Measurements from ENCODE around the gene KIF2A.

Gene KIF2A

GRCh38 chr5:62330302-62330701 is 24.3 kb downstream of the KIF2A start:
- Histone ChIP-seq H3K4me3 (ENCODE audit: low read depth, low read length) (no peak overlapping the region), H3K27ac (ENCODE audit: extremely low read depth, low read depth, low read length) (no peak overlapping the region), H3K9me3 (ENCODE audit: control insufficient read depth, insufficient read depth, low read depth, low read length) (no peaks in the 10 kb centered on the region), H3K36me3 (ENCODE audit: control insufficient read depth in 2 of 2, insufficient read depth in 1 of 2, low read length in 2 of 2) (peaks cover 0 to 8% of the 10 kb centered on the region in 2 experiments; a peak in 1 of 3 replicates), H3K4me1 (ENCODE audit: control insufficient read depth, insufficient read depth, low read length) (peaks cover 3% of the 10 kb centered on the region)
- ChIA-PET POLR2A (no interaction called here), CTCF (no interaction called here)
- TF ChIP-seq ZNF660 (tag by site-specific recombination; IDR thresholded peaks at IDR 0.05) (no peak), PRDM1 (tag by site-specific recombination; IDR thresholded peaks at IDR 0.05) (peak; percentile 50; the same call in 1 of the 2 replicates)

- CTCF ChIA-PET: interaction anchor here (0.7 kb wide), 1 partner anchor 73 kb away, joined by 3 read pairs; no protein-coding TSS in a partner anchor
Measured at GRCh38 chr5:62331921-62332320, 25.9 kb downstream of the KIF2A start.

GRCh38 chr5:62333250-62333794 is 27.3 kb downstream of the KIF2A start:
- TF ChIP-seq ZNF221 (tag by site-specific recombination; IDR thresholded peaks at IDR 0.05; ENCODE audit: borderline replicate concordance) (no peak), KLF10 (tag by site-specific recombination; IDR thresholded peaks at IDR 0.05) (no peak), ZNF138 (tag by site-specific recombination; IDR thresholded peaks at IDR 0.05; ENCODE audit: borderline replicate concordance) (no peak), OSR2 (tag by site-specific recombination; IDR thresholded peaks at IDR 0.05) (no peak), ZNF292 (tag by site-specific recombination; IDR thresholded peaks at IDR 0.05; ENCODE audit: borderline replicate concordance, low read depth) (no peak), ZNF239 (tag by site-specific recombination; IDR thresholded peaks at IDR 0.05) (no peak), ZNF169 (tag by site-specific recombination; IDR thresholded peaks at IDR 0.05) (no peak), ZNF184 (tag by site-specific recombination; IDR thresholded peaks at IDR 0.05) (no peak), PRDM10 (tag by site-specific recombination; IDR thresholded peaks at IDR 0.05) (no peak)
- POLR2A ChIA-PET: no interaction called here

More at GRCh38 chr5:62331921-62332320, 25.9 kb downstream of the KIF2A start:
- TF ChIP-seq PRDM6 (tag by site-specific recombination; IDR thresholded peaks at IDR 0.05) (peak; percentile 71), ZNF366 (tag by site-specific recombination; conservative IDR thresholded peaks at IDR 0.05) (no peak)
- POLR2A ChIA-PET: no interaction called here
- H3K4me3 ChIP-seq (ENCODE audit: low read depth, low read length): no peak overlapping the region
- H3K27ac ChIP-seq (ENCODE audit: extremely low read depth, low read depth, low read length): no peak overlapping the region
- no peaks in the 10 kb centered on the region for H3K9me3 ChIP-seq (ENCODE audit: control insufficient read depth, insufficient read depth, low read depth, low read length)
- peaks cover 0 to 8% of the 10 kb centered on the region in 2 experiments; a peak in 1 of 3 replicates for H3K36me3 ChIP-seq (ENCODE audit: control insufficient read depth in 2 of 2, insufficient read depth in 1 of 2, low read length in 2 of 2)
- peaks cover 3% of the 10 kb centered on the region for H3K4me1 ChIP-seq (ENCODE audit: control insufficient read depth, insufficient read depth, low read length)

More at GRCh38 chr5:62333250-62333794, 27.3 kb downstream of the KIF2A start:
- H3K27ac ChIP-seq (ENCODE audit: extremely low read depth, low read depth, low read length): no peak overlapping the region
- no peak overlapping the region for H3K4me3 ChIP-seq (ENCODE audit: low read depth, low read length)
- H3K36me3 ChIP-seq (ENCODE audit: control insufficient read depth in 2 of 2, insufficient read depth in 1 of 2, low read length in 2 of 2): peaks cover 0 to 8% of the 10 kb centered on the region in 2 experiments; a peak in 1 of 3 replicates
- CTCF ChIA-PET: no interaction called here
- H3K9me3 ChIP-seq (ENCODE audit: control insufficient read depth, insufficient read depth, low read depth, low read length): no peaks in the 10 kb centered on the region
- H3K4me1 ChIP-seq (ENCODE audit: control insufficient read depth, insufficient read depth, low read length): peaks cover 3% of the 10 kb centered on the region
